NCI-H187 treated with DMSO at 0.1 percent for 48 hours (cell line): ENCODE results near the gene ZHX3.

ENCODE experiments used
- DNase-seq: peaks from one replicate; lab custom pipeline; 2025; lab: John Stamatoyannopoulos, UW

Gene ZHX3

DNA sequence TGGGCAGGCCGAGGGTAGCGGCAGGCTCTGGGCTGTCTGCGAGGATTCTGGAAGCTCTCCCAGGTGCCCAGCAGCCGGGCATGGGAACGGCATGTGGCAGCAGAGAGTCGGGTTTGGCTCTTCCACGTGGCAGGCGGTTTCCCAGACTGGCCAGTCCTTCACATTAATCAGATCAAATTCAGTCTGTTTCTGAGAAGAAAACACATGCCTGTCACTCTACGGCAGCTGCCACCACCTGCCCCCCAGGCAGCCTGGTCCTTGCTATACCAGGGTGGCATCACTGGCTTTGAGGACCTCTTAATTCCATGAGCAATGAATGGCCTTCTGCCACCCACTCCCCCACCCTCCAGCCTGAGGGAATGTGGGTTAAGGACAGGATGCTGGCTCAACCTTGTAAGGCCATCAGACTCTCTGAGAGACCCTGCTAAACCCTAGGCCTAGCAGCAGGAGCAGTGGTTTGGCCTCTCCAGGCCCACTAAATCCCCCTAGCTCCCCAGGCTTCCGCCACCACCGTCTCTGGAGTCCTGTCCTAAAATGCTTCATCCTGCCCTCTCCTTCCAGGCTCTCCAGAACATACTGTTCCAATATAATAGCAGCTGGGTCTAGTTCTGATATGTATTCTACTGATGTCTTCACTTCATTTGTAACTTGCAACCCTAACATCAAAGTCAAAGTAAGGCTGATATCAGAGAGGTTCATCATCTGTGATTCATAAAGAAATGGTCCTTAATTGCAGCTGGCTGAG lies 132.3 kb downstream of the ZHX3 start:
- DNase-seq: no peak

DNA sequence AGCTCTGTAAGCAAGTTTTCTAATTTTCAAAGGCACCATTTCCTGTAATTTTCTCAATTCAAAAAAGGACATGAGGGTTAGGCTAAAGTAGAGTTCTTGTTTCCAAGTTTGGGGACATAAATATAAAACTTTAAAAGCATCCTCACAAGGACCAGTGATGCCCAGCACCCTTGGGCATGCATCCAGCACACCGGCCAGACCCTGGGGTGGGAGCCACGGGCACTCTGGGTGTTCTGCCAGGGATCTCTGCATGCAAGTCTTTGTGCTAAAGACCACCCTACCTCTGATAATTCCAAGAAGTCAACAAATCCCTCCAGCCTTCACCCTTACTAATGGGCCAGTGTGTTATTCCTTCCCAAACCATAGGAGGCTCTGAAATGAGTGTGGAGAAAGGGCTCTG lies 133.7 kb downstream of the ZHX3 start:
- DNase-seq: no peak

DNA sequence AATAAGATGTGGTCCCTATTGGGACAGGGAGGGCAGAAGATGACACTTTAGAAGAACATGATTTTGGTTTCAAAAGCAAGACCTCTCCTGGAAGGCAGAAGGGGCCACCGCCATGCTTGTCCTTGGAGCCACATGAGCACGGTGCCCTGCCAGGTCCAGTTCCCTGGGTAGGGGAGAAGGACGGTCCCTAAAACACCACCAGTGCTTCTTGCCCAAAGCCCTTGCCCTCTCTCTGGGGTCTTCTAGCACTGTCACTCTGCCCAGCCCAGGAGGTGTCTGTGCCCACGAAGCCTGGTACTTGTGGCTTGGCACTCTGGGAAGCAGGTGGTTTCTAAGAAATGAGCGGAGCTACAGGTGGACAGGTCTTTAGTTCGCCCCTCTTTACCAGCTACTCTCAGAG lies 134.1 kb downstream of the ZHX3 start:
- no peak for DNase-seq

DNA sequence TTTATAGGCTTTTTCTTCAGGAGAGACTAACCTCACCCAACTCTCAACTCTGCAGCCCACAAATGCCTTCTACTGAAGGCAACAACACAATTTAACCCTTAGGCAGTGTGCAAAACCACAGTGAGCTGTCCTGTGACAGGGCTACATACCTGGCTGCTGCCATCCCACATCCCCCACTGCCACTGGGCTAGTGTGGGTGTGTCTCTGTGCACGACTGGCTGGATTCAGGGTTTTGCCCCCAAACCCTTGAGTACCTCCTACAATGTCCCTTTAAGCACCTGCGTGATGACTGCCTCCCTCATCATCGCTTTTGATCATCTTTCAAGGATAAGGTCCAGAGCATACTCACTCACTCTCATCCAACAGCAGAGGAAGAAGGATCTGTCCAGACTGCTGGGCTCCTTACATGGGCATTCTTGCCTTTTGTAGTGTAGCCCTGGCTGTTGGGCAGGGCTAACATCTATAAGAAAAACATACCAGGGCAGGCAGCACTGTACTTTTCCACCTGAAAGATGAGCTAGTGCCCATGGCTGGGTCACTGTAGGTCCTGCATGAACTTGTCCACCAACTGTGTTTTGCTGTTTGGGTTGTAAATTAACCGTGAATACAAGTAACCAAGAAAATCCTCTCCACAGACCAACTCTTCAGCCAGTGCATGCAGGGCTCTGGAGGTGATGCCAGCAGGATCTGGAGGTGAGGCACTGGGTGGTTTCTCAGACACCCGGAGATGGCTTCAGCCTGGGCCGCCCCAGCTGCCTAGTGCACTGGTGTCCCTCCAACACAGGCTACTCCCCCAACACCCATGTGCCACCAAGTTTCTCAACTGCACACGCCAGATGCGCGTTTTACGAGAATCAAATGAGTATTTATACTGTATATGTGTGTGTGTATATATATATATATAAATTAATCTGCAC lies 135.0 kb downstream of the ZHX3 start:
- no peak for DNase-seq

DNA sequence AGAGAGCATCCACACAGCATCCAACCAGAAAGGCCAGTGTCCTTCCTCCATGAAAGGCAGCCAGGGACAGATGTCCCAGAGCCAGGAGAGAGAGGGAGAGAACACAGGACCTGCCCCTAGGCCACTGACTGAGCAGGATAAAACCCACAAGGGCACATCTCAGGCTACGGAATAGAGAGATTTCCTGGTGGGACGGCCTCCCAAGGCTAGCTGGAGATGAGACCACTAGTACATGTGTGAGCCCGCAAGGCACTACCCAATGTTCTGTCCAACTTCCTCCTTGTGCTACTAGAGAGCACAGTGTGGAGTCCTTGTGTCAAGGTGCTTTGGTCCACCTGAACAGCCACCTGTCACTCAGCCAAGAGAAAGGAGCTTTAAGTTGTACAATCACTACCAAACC lies 136.0 kb downstream of the ZHX3 start:
- DNase-seq: no peak

DNA sequence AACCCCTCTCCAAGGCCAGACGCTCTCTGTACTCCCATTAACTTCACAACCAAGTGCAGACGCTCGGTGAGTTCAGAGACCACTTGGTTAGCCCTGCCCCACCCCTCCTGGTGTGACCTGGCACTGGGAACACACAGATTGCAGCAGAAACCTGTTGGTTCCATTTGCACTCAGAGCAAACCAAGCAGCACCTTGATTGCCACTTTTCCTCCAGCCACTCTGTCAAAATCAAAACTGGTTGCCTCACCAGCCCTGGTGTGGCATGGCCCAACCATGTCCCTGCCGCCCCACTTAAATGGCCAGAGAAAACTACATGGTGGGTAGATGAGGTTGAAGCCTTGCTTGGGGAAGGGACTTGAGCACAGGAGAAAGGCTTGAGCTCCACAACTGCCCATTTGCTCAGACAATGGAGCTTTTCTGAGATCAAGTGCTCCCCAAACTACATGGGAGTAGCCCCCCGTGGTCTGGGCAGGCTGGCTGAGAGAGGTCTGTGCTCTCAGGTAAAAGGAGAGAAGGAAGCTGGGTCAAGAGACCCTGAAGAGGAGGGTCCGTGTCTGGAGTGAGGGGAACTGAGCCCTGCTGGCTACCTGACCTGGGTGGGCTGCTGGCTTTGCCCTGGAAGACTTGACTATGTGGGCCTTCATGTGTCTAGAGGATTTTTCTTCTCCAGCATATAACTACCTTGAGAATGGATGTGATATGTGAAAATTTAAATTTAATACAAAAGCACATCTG lies 136.8 kb downstream of the ZHX3 start:
- DNase-seq: no peak

DNA sequence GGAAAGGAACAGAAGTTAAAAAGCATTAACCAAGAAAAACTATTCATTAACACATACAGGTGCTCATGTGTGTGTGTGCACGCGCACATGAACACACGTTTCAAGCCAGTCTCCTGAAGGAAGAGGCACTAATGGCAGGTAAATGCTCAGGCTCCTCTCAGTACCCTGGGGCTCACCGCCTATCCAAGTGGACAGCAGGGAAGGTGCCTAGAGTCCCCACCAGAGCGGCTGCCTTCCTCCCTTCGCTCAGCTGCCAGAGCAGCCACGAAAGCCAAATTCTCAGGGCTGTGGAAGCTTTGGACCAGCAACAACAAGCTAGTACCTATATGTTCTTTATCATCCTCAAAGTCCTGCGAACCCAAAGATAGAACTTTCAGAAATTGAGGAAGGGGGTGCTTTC lies 137.6 kb downstream of the ZHX3 start:
- DNase-seq: no peak

DNA sequence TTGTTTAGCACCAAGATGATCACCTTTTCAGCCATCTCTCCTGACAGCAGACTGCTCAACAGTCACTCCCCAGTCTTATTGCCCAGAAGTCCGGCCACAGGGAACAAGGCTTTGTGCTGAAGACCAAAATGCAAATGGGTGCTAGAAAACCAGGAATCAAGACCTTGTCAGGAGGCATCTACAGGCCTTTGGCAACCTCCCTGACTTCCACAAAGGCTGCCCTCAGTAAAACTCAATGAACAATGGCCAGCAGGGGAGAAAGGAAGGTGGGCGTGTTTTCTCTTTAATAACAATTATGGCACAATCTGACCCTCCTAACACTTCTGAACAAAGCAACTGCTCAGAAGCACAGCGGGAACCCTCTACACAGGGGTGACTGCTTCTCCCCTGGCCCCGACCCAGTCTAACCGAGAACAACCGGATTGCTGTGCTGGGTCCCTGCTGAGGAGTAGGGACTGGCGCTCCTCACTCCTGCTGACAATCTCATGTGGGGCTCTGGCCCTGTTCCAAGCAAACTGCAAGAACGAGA lies 138.6 kb downstream of the ZHX3 start:
- no peak for DNase-seq

DNA sequence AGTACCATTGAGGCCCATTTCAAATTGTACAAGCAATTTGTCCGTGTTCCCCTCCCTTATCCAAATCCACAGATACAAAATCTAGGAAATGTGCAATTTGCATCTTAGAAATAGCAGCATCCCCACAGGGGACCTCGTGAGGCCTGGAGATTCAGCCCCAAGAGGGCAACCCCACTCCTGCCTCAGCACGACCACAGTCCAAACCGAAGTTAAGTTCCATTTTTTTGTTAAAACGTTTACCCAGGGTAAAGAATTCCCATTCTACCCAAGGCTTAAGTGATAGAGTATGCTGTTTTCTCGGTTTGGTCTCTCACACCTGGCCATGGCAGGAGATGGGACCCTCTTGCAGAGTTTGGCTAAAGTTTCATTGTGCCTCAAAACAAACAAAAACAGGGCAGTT lies 139.0 kb downstream of the ZHX3 start:
- no peak for DNase-seq

DNA sequence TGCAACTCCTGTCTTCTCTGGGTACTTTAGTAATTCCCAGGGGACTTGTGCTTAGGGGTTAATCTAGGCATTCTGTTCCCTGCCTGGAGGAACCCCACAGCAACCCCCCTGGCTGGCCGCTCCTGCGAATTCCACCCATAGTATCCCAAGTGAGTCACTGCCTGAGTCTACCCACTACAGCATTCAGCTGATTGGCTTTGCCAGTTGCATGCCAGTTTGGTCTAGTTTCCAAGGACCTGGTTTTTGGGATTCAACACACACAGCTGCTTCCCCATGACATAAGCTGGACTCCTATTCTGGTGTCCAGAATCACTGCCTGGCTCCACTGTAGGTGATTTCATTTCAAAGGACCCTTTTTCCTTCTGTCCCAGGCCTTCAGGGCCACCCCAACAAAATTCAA lies 139.9 kb downstream of the ZHX3 start:
- DNase-seq: no peak

DNA sequence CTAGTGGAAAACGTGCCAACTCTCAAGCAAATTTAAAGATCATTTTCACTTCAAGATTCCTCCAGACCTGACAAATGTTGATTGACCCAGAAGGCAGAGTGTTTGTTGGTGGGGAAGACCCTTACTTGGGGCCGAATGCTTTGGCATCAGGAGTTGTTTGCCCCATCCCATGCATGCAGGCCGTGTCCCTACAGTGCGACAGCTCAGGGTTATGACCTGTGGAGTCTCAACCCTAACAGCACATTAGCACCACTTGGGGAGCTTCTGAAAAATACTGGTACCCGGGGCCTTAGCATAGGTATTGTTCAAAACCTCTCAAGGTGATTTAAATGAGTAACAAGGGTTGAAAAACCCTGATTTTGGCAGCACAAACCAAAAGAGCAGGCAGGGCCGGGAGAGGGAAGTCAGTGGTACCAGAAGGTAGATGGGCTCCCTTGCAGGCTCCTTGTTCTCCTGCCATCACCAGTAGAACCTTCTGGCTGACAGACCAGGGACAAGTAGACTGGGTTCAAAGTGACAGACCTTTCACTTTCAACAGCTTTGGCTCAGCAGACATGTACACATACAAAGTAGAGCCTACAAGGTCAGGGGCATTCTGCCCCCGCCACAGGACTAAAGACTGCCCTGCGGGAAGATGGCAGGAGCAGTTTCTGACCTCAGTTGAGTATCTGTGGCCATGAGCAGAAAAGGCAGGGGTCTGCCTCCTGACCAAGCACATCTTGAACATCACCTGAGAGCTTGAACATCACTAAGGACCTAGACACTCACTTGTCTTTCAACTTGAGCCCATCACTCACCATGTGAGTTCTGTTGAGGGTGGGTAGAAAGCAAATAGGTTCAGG lies 140.6 kb downstream of the ZHX3 start:
- no peak for DNase-seq

DNA sequence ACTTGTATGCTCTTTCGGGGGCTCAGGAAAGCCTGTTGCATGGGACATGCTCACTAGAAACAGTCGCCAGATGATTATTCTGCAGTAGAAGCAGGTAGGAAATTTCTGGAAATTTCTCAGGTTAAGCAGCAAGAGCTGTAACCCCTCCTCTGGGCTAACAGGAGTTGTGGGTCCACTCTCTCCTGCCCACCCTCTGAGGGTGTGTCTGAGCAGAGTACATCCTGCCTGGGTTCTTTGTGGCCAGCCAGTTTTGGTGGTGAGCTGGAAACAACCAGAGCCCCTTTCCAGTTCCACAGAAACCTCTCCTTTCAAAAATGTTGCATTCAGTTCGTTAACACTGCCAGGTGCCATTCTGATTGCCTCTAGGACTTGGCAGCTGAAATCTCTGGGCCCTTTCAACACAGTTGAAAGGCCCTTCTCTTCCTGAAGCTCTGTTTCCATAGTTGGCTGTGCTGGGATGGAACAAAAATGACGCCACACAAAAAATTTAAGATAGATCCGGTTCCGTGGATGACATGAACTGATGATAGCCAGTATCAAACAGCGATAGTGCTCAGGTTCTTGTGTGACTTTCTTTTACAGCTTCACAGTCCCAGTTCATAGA lies 141.7 kb downstream of the ZHX3 start:
- DNase-seq: no peak

DNA sequence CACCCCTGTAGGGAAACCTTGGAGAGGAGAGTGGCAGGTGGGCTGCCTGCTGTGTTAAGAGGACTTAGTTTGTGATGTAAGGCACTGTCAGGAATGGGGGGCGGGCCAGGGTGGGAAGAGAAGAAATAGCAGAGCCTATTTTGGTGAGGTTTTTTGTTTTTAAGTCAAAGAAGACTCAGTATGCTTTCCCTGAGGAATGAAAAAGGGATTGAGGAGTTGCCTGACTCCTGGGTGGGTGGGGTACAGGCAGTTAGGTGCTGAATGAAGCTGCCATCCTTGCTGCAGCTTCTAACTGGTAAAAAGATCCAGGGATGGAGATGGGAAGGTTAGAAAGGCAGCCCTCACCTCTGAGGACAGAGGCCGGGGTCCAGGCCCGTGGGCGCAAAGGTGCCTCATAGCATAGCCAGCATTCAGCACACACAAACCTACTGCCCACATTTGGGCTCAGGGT lies 142.3 kb downstream of the ZHX3 start:
- DNase-seq: no peak

DNA sequence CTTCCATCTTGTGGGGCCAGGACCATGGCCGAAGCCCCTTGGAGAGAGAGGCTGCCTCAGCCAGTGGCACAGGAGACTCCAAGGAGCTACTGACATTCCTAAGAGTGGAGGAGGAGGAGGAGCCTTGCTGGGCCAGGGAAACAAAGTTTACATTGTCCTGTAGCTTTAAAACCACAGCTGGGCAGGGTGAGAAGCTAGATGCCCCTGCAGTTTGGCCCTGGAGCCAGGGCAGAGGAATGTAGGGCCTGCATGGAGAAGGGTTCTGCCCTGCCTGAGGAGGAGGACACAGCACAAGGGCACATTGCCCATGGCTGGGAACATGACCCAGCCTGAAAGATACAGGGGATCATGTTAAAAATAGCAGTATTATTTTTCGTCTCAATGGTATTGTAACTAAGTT lies 142.7 kb downstream of the ZHX3 start:
- DNase-seq: no peak

DNA sequence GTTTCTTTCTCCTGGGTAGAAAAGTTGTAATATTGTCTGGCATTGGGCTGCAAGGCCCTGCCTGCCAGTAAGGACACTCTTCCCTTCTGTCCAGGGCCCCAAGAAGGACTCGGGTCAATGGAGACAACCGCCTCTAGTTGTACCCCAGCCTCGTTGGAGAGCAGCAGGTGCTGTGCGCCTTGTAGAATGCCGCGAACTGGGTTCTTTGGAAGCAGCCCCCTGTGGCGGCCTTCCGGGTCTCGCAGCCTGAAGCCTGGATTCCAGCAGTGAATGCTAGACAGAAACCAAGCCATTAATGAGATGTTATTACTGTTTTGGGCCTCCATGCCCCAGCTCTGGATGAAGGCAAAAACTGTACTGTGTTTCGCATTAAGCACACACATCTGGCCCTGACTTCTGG lies 143.2 kb downstream of the ZHX3 start:
- no peak for DNase-seq

DNA sequence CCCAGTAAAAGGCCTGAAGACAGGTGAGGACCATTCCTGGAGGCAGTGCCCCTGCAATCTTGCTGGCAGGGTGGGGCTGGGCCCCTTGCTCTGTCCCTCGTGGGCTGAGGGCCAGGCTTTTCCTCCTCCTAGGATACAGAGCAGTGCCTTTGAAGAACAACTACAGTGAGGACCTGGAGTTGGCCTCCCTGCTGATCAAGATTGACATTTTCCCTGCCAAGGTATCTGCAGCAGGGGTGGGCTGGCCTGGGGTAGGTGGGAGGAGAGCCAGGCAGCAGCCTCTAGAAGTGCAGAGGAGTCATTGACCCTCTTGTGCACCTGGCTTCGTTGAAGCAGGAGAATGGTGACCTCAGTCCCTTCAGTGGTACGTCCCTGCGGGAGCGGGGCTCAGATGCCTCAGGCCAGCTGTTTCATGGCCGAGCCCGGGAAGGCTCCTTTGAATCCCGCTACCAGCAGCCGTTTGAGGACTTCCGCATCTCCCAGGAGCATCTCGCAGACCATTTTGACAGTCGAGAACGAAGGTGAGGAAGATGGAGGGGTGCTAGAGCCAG lies 143.7 kb downstream of the ZHX3 start:
- DNase-seq: no peak

DNA sequence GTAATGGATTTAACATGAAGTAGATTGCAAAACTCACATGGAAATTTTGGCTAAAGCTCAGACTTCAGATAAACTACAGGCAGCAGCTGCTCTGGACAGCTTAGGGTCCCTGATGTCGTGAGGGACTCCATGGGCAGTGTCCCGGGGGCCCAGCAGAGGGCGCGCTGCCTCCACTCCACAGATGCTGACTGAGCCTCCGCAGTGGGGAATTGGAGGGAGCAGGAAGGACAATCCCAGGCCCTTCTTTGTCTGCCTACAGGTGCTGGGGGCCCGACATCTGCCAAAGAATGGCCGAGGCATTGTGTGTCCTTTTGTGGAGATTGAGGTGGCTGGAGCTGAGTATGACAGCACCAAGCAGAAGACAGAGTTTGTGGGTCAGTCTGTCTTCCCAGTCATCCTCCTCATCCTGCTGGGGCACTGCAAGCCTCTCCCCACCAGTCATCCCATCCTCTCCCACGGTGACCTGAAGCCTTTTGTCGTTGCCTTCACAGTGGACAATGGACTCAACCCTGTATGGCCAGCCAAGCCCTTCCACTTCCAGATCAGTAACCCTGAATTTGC lies 144.3 kb downstream of the ZHX3 start:
- DNase-seq: no peak

DNA sequence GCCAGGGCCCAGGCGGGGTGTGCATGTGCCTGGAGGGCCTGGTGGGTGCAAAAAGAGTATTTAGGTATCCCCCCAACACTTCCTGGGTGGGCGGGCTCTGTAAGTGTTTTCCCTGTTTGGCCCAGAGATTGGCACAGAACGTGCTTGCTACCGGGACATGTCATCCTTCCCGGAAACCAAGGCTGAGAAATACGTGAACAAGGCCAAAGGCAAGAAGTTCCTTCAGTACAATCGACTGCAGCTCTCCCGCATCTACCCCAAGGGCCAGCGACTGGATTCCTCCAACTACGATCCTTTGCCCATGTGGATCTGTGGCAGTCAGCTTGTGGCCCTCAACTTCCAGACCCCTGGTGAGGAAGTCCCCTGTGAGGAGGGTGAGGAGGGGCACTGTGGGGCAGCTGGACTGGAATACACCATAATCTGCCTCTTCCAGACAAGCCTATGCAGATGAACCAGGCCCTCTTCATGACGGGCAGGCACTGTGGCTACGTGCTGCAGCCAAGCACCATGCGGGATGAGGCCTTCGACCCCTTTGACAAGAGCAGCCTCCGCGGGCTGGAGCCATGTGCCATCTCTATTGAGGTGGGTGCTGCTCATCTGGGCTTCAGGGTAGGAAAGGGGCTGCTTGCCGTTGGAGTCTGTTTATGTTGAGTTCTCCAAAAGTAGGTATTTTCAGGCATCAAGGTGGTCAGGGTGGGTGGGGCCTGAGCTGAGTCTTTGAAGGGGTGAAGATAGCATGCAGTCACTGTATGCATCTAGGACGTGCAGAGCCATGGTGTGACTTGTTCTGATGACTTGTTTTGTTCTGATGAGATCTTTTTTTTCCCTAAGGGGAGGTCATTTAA lies 145.0 kb downstream of the ZHX3 start:
- DNase-seq: no peak

DNA sequence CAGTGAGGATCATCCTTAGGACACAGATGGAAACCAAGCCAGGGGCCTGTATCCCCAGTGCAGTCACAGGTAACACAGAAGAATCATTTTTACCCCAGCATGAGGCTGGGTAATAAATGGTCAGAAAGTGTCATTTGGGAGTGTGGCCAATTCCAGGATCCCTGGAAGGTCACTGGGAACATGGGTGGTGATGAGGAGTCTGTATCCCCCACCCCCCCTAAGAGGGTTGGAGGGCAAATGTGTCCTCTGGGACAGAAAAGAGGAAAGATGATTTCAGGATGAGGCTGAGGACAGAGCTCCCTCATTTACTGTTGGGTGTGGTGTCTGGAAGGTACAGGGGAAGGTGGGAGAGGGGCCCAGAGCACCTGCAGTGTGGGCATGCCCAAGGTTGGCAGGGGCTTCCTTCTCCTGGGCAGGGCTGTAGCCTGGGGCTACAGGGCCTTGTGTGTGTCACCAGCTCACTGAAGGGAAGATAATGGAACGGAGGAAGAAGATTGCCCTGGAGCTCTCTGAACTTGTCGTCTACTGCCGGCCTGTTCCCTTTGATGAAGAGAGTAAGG lies 145.7 kb downstream of the ZHX3 start:
- no peak for DNase-seq
